ENCODE data around the gene PGLYRP3. TPM values are rescaled to one million over a fixed set of nuclear protein-coding genes. Genes with fewer than 3 reads are reported as not detected.
"Not testable (repeated sequence)": the region's sequence is repeated elsewhere in the genome, so short reads cannot be mapped to it uniquely, and the experiment has no call there.

The PGLYRP3 gene
- polyA plus RNA-seq, 6 donors from 2014 or later = not detected

- Mint-ChIP-seq H3K9me3 (peaks cover 0 to 16% (median 10%) of the 10 kb centered on the region in 7 donors), H3K27me3 (peaks cover 9 to 44% (median 33%) of the 10 kb centered on the region in 3 donors)
- H3K4me3 Mint-ChIP-seq = not testable (repeated sequence)
These were observed 3.3 kb upstream of the PGLYRP3 start for GRCh38 chr1:153316013-153316412.

GRCh38 chr1:153314388-153314787 lies 1.6 kb upstream of the PGLYRP3 start:
- not testable (repeated sequence) for H3K27ac Mint-ChIP-seq; H3K4me1 Mint-ChIP-seq; DNase-seq; H3K36me3 Mint-ChIP-seq; H3K4me3 Mint-ChIP-seq; ATAC-seq (ENCODE audit: low read depth in 2 of 2)
- Mint-ChIP-seq H3K27me3 (peaks cover 9 to 36% (median 26%) of the 10 kb centered on the region in 3 donors), H3K9me3 (peaks cover 0 to 13% (median 9%) of the 10 kb centered on the region in 7 donors)

More at GRCh38 chr1:153316013-153316412, 3.3 kb upstream of the PGLYRP3 start:
- not testable (repeated sequence) for DNase-seq; H3K36me3 Mint-ChIP-seq; ATAC-seq (ENCODE audit: low read depth in 2 of 2); H3K4me1 Mint-ChIP-seq
- peak overlapping the region in 1 of 6 donors; percentile 18 for H3K27ac Mint-ChIP-seq

GRCh38 chr1:153313288-153313687 lies 536 bp upstream of the PGLYRP3 start:
- Mint-ChIP-seq H3K27me3 (peaks cover 9 to 38% (median 26%) of the 10 kb centered on the region in 3 donors), H3K27ac (no peak overlapping the region), H3K9me3 (peaks cover 0 to 13% (median 7%) of the 10 kb centered on the region in 7 donors), H3K4me3 (no peak overlapping the region), H3K36me3 (no peaks in the 10 kb centered on the region), H3K4me1 (no peaks in the 10 kb centered on the region)
- ATAC-seq (ENCODE audit: low read depth in 2 of 2) (no peak), DNase-seq (no peak)

- Mint-ChIP-seq H3K27me3 (peaks cover 9 to 32% (median 31%) of the 10 kb centered on the region in 3 donors), H3K36me3 (no peaks in the 10 kb centered on the region), H3K4me3 (no peak overlapping the region), H3K9me3 (peaks cover 0 to 11% (median 6%) of the 10 kb centered on the region in 7 donors), H3K4me1 (peaks cover 0 to 5% (median 0%) of the 10 kb centered on the region in 3 donors), H3K27ac (no peak overlapping the region)
- DNase-seq = no peak
- ATAC-seq (ENCODE audit: low read depth in 2 of 2) = no peak
These were observed 2.2 kb downstream of the PGLYRP3 start for GRCh38 chr1:153310526-153310925.

GRCh38 chr1:153309441-153309840 lies 3.3 kb downstream of the PGLYRP3 start:
- Mint-ChIP-seq H3K27ac (no peak overlapping the region), H3K36me3 (no peaks in the 10 kb centered on the region), H3K4me1 (peaks cover 0 to 5% (median 0%) of the 10 kb centered on the region in 3 donors), H3K9me3 (peaks cover 0 to 4% (median 0%) of the 10 kb centered on the region in 7 donors), H3K4me3 (no peak overlapping the region), H3K27me3 (peaks cover 14 to 32% (median 24%) of the 10 kb centered on the region in 3 donors)
- ATAC-seq (ENCODE audit: low read depth in 2 of 2) = no peak
- DNase-seq = no peak

GRCh38 chr1:153308540-153308939 lies 4.2 kb downstream of the PGLYRP3 start:
- Mint-ChIP-seq H3K9me3 (peaks cover 0 to 1% (median 0%) of the 10 kb centered on the region in 7 donors), H3K27me3 (peaks cover 11 to 31% (median 22%) of the 10 kb centered on the region in 3 donors), H3K4me1 (peaks cover 0 to 5% (median 0%) of the 10 kb centered on the region in 3 donors), H3K4me3 (no peak overlapping the region), H3K36me3 (no peaks in the 10 kb centered on the region), H3K27ac (peak overlapping the region in 1 of 6 donors; percentile 13)
- ATAC-seq (ENCODE audit: low read depth in 2 of 2) (no peak), DNase-seq (no peak)

- H3K27ac Mint-ChIP-seq = peak overlapping the region in 1 of 6 donors; percentile 53
- peaks cover 5 to 21% (median 16%) of the 10 kb centered on the region in 3 donors for H3K27me3 Mint-ChIP-seq
- H3K4me1 Mint-ChIP-seq = peaks cover 0 to 5% (median 0%) of the 10 kb centered on the region in 3 donors
- H3K36me3 Mint-ChIP-seq = no peaks in the 10 kb centered on the region
- DNase-seq = no peak
- no peaks in the 10 kb centered on the region for H3K9me3 Mint-ChIP-seq
- ATAC-seq (ENCODE audit: low read depth in 2 of 2) = no peak
- no peak overlapping the region for H3K4me3 Mint-ChIP-seq
These were observed 5.5 kb downstream of the PGLYRP3 start for GRCh38 chr1:153307221-153307600.

- Mint-ChIP-seq H3K4me1 (peaks cover 0 to 5% (median 0%) of the 10 kb centered on the region in 3 donors), H3K9me3 (no peaks in the 10 kb centered on the region), H3K27me3 (peaks cover 5 to 21% (median 16%) of the 10 kb centered on the region in 3 donors), H3K4me3 (no peak overlapping the region), H3K27ac (no peak overlapping the region), H3K36me3 (no peaks in the 10 kb centered on the region)
- DNase-seq (no peak), ATAC-seq (ENCODE audit: low read depth in 2 of 2) (no peak)
These were observed 6.2 kb downstream of the PGLYRP3 start for GRCh38 chr1:153306303-153307220.

GRCh38 chr1:153305682-153306081 lies 7.1 kb downstream of the PGLYRP3 start:
- no peaks in the 10 kb centered on the region for H3K9me3 Mint-ChIP-seq
- ATAC-seq (ENCODE audit: low read depth in 2 of 2) (no peak), DNase-seq (no peak)
- H3K36me3 Mint-ChIP-seq = no peaks in the 10 kb centered on the region
- H3K27ac Mint-ChIP-seq = no peak overlapping the region
- H3K27me3 Mint-ChIP-seq = peaks cover 5 to 21% (median 16%) of the 10 kb centered on the region in 3 donors
- peak overlapping the region in 1 of 8 donors; percentile 10 for H3K4me3 Mint-ChIP-seq
- H3K4me1 Mint-ChIP-seq = peaks cover 0 to 5% (median 0%) of the 10 kb centered on the region in 3 donors

GRCh38 chr1:153302308-153302707 lies 10.4 kb downstream of the PGLYRP3 start:
- no peaks in the 10 kb centered on the region for H3K36me3 Mint-ChIP-seq
- H3K4me3 Mint-ChIP-seq = no peak overlapping the region
- H3K27ac Mint-ChIP-seq = no peak overlapping the region
- no peak for DNase-seq
- H3K27me3 Mint-ChIP-seq = peaks cover 2 to 5% (median 4%) of the 10 kb centered on the region in 3 donors
- peaks cover 4 to 12% (median 11%) of the 10 kb centered on the region in 3 donors for H3K4me1 Mint-ChIP-seq
- H3K9me3 Mint-ChIP-seq = no peaks in the 10 kb centered on the region
- ATAC-seq (ENCODE audit: low read depth in 2 of 2) = no peak

- peak; percentile 57 to 59 for ATAC-seq (ENCODE audit: low read depth in 2 of 2)
- Mint-ChIP-seq H3K4me3 (peak overlapping the region; percentile 37 to 88 (median 84)), H3K36me3 (no peaks in the 10 kb centered on the region)
These were observed 18.9 kb downstream of the PGLYRP3 start for GRCh38 chr1:153293851-153294250.

GRCh38 chr1:153293480-153293775 lies 19.3 kb downstream of the PGLYRP3 start:
- Mint-ChIP-seq H3K9me3 (peaks cover 0 to 2% (median 0%) of the 10 kb centered on the region in 7 donors), H3K4me1 (peaks cover 51 to 78% (median 65%) of the 10 kb centered on the region in 3 donors), H3K27me3 (peaks cover 0 to 7% (median 4%) of the 10 kb centered on the region in 3 donors), H3K36me3 (no peaks in the 10 kb centered on the region), H3K27ac (peak overlapping the region in 4 of 6 donors; percentile 48 to 92 (median 74)), H3K4me3 (peak overlapping the region in 6 of 8 donors; percentile 37 to 88 (median 73))
- ATAC-seq (ENCODE audit: low read depth in 2 of 2) (no peak), DNase-seq (no peak)

More at GRCh38 chr1:153293851-153294250, 18.9 kb downstream of the PGLYRP3 start:
- DNase-seq = no peak
- Mint-ChIP-seq H3K27me3 (peaks cover 0 to 7% (median 4%) of the 10 kb centered on the region in 3 donors), H3K9me3 (peaks cover 0 to 2% (median 0%) of the 10 kb centered on the region in 7 donors), H3K4me1 (peaks cover 51 to 76% (median 61%) of the 10 kb centered on the region in 3 donors), H3K27ac (peak overlapping the region in 5 of 6 donors; percentile 5 to 92 (median 55))

- Mint-ChIP-seq H3K27ac (peak overlapping the region in 5 of 6 donors; percentile 48 to 89 (median 59)), H3K36me3 (no peaks in the 10 kb centered on the region), H3K9me3 (peaks cover 0 to 2% (median 0%) of the 10 kb centered on the region in 7 donors), H3K4me3 (peak overlapping the region in 7 of 8 donors; percentile 44 to 88 (median 63)), H3K4me1 (peaks cover 51 to 77% (median 65%) of the 10 kb centered on the region in 3 donors), H3K27me3 (peaks cover 0 to 12% (median 4%) of the 10 kb centered on the region in 3 donors)
- ATAC-seq (ENCODE audit: low read depth in 2 of 2) (no peak), DNase-seq (no peak)
These were observed 19.8 kb downstream of the PGLYRP3 start for GRCh38 chr1:153292740-153293479.
